Measurements from ENCODE around the gene CEP104. TPM values are rescaled to one million over a fixed set of nuclear protein-coding genes. Genes with fewer than 3 reads are reported as not detected.

CEP104 gene
- total RNA-seq, 1 experiment from 2014 or later, result 34.5 TPM

GRCh38 chr1:3850857-3851256, 6.2 kb downstream of the CEP104 start:
- H2BK5ac ChIP-seq (ENCODE audit: insufficient read length, low read length), result no peak overlapping the region
- no peak overlapping the region for H3K9ac ChIP-seq (ENCODE audit: extremely low read depth, insufficient read length, low read length)
- H3K4me1 ChIP-seq (ENCODE audit: insufficient read depth, low read length), result no peaks in the 10 kb centered on the region
- no peak overlapping the region for H2AK5ac ChIP-seq (ENCODE audit: insufficient read length, low read length)
- H3K4me1 Mint-ChIP-seq, result peaks cover 2 to 3% of the 10 kb centered on the region in 2 experiments; a peak in 3 of 4 replicates
- no peaks in the 10 kb centered on the region for H3K9me3 Mint-ChIP-seq
- no peak overlapping the region for H3K4me2 ChIP-seq (ENCODE audit: insufficient read depth, insufficient read length, low read length)
- no peaks in the 10 kb centered on the region for H4K20me1 ChIP-seq (ENCODE audit: control insufficient read depth, insufficient read depth, insufficient read length)
- H4K8ac ChIP-seq (replicated peaks; ENCODE audit: insufficient read length, low read depth, low read length), result no peak overlapping the region
- H3T11ph ChIP-seq (ENCODE audit: low read length), result no peak overlapping the region
- no peak overlapping the region for H4K91ac ChIP-seq (ENCODE audit: insufficient read length, low read depth, low read length)
- TF ChIP-seq CTCF (conservative IDR thresholded peaks at IDR 0.05), result no peak
- no peak overlapping the region for H3K18ac ChIP-seq (ENCODE audit: insufficient read length, low read depth, low read length)
- H4K5ac ChIP-seq (ENCODE audit: insufficient read length, low read depth, low read length), result no peak overlapping the region
- H3K4ac ChIP-seq (ENCODE audit: low read depth, low read length), result no peak overlapping the region
- no peaks in the 10 kb centered on the region for H3K23me2 ChIP-seq (ENCODE audit: insufficient read length, low read depth, low read length, poor library complexity, severe bottlenecking)
- H2BK20ac ChIP-seq (ENCODE audit: low read depth, low read length, poor library complexity, severe bottlenecking), result no peak overlapping the region
- H3K14ac ChIP-seq (ENCODE audit: insufficient read depth, low read length), result no peak overlapping the region
- no CpG with 5 or more reads among the region's 12 CpGs for WGBS (ENCODE audit: extremely low coverage, insufficient read length, low lambda C conversion rate)
- no peak overlapping the region for H2AFZ ChIP-seq (ENCODE audit: low read length)
- no peak for DNase-seq
- no peak overlapping the region for H3K27ac ChIP-seq (ENCODE audit: insufficient read length, low read depth, low read length)
- no peak overlapping the region for H2BK12ac ChIP-seq (ENCODE audit: insufficient read length, low read depth, low read length)
- H2BK120ac ChIP-seq (ENCODE audit: low read depth, low read length, poor library complexity, severe bottlenecking), result no peak overlapping the region
- no peak overlapping the region for H3K27ac Mint-ChIP-seq
- no peak overlapping the region for H3K56ac ChIP-seq (ENCODE audit: insufficient read length, low read depth, low read length)
- H3K4me3 Mint-ChIP-seq, result no peak overlapping the region
- peaks cover 4 to 20% (median 19%) of the 10 kb centered on the region in 3 experiments; a peak in 6 of 7 replicates for H3K36me3 Mint-ChIP-seq (ENCODE audit: insufficient read depth in 1 of 3, low read depth in 3 of 3)
- no peaks in the 10 kb centered on the region for H3K27me3 Mint-ChIP-seq (ENCODE audit: low read depth)
- H3K9me3 ChIP-seq (ENCODE audit: control insufficient read depth, low read depth, low read length), result no peaks in the 10 kb centered on the region
- H3K79me2 ChIP-seq (ENCODE audit: insufficient read depth, low read length), result 0 out of 2 replicates have a peak, but pooled peaks cover 2% of the 10 kb centered on the region
- H3K23ac ChIP-seq (ENCODE audit: insufficient read length, low read depth, low read length), result no peak overlapping the region
- no peaks in the 10 kb centered on the region for H3K27me3 ChIP-seq (ENCODE audit: insufficient read depth, low read length)
- no peaks in the 10 kb centered on the region for H3K79me1 ChIP-seq (ENCODE audit: insufficient read depth, low read depth, low read length, poor library complexity, severe bottlenecking)
- H2BK15ac ChIP-seq (ENCODE audit: low read depth, low read length), result no peak overlapping the region

All from H9 (cell line).